Astrocyte (in vitro differentiated cells and primary cell): ENCODE data around the gene LYPD3.

Source experiments
- EZH2 ChIP-seq: IDR thresholded peaks from 2 replicates; pipeline ENCODE4 v1.6.1; 2012; ENCODE audit warnings: mild to moderate bottlenecking, low read length, inconsistent platforms; ENCODE audit not compliant: insufficient read depth
- TF ChIP-seq, protein P1 (sequence below): IDR thresholded peaks from 2 replicates; pipeline ENCODE4 v1.5.1; 2011; ENCODE audit warnings: low read depth, mild to moderate bottlenecking, inconsistent platforms, low read length, moderate library complexity; ENCODE audit not compliant: insufficient read depth

GRCh38 chr19:43489979-43490599 is 24.7 kb upstream of the LYPD3 start:
- TF ChIP-seq, protein P1, sequence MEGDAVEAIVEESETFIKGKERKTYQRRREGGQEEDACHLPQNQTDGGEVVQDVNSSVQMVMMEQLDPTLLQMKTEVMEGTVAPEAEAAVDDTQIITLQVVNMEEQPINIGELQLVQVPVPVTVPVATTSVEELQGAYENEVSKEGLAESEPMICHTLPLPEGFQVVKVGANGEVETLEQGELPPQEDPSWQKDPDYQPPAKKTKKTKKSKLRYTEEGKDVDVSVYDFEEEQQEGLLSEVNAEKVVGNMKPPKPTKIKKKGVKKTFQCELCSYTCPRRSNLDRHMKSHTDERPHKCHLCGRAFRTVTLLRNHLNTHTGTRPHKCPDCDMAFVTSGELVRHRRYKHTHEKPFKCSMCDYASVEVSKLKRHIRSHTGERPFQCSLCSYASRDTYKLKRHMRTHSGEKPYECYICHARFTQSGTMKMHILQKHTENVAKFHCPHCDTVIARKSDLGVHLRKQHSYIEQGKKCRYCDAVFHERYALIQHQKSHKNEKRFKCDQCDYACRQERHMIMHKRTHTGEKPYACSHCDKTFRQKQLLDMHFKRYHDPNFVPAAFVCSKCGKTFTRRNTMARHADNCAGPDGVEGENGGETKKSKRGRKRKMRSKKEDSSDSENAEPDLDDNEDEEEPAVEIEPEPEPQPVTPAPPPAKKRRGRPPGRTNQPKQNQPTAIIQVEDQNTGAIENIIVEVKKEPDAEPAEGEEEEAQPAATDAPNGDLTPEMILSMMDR: no peak
- TF ChIP-seq EZH2: no peak
